ENCODE results near the gene GPC3. TPM values are rescaled to one million over a fixed set of nuclear protein-coding genes. Genes with fewer than 3 reads are reported as not detected.

GPC3 gene
- polyA plus RNA-seq, 3 donors: not detected

- Histone ChIP-seq H3K9me3 (replicated peaks in 1 of 2; ENCODE audit: control insufficient read depth in 1 of 2, insufficient read depth in 1 of 2, low read length in 2 of 2) (no peaks in the 10 kb centered on the region), H2AFZ (ENCODE audit: insufficient read depth, low read depth, low read length, poor library complexity, severe bottlenecking) (no peak overlapping the region), H3K4me2 (replicated peaks; ENCODE audit: extremely low read depth, low read length, poor library complexity, severe bottlenecking) (no peak overlapping the region), H3K36me3 (replicated peaks in 1 of 2; ENCODE audit: control insufficient read depth in 1 of 2, insufficient read depth in 2 of 2, low read length in 2 of 2) (no peaks in the 10 kb centered on the region), H3K9ac (ENCODE audit: insufficient read depth, low read length, poor library complexity, severe bottlenecking) (no peak overlapping the region), H3K27ac (ENCODE audit: low read depth in 1 of 2, low read length in 2 of 2) (no peak overlapping the region), H3K27me3 (ENCODE audit: control insufficient read depth in 2 of 2, insufficient read depth in 2 of 2, low read length in 2 of 2) (peaks cover 0 to 4% of the 10 kb centered on the region in 2 donors), H3K4me1 (ENCODE audit: control insufficient read depth in 1 of 2, insufficient read depth in 2 of 2, low read length in 2 of 2) (no peaks in the 10 kb centered on the region), H3K79me2 (ENCODE audit: insufficient read depth, low read length) (no peaks in the 10 kb centered on the region), H3K4me3 (replicated peaks in 1 of 3; ENCODE audit: low read depth in 2 of 3, low read length in 3 of 3) (no peak overlapping the region), H4K20me1 (ENCODE audit: insufficient read depth, low read length) (no peaks in the 10 kb centered on the region)
- H3K36me3 Mint-ChIP-seq: no peaks in the 10 kb centered on the region
- no CpG with 5 or more reads among the region's 3 CpGs for WGBS (ENCODE audit: insufficient coverage)
- H3K9me3 Mint-ChIP-seq: no peaks in the 10 kb centered on the region
- no peak for TF ChIP-seq CTCF (IDR thresholded peaks at IDR 0.05)
- DNase-seq: no peak
- H3K27me3 Mint-ChIP-seq (ENCODE audit: low read depth in 3 of 3): peaks cover 0 to 9% (median 0%) of the 10 kb centered on the region in 3 donors
- no peak overlapping the region for H3K4me3 Mint-ChIP-seq
- no peaks in the 10 kb centered on the region for H3K4me1 Mint-ChIP-seq
- H3K27ac Mint-ChIP-seq: no peak overlapping the region
- intact Hi-C loops (cut with micrococcal nuclease): no loop called here
Observed at GRCh38 chrX:133685822-133686221, 299.6 kb downstream of the GPC3 start.

- peaks cover 0 to 9% (median 0%) of the 10 kb centered on the region in 3 donors for H3K27me3 Mint-ChIP-seq (ENCODE audit: low read depth in 3 of 3)
- no CpG with 5 or more reads among the region's 6 CpGs for WGBS (ENCODE audit: insufficient coverage)
- H3K4me3 Mint-ChIP-seq: no peak overlapping the region
Observed at GRCh38 chrX:133681897-133682296, 303.5 kb downstream of the GPC3 start.

More at GRCh38 chrX:133681897-133682296, 303.5 kb downstream of the GPC3 start:
- H3K27me3 ChIP-seq (ENCODE audit: control insufficient read depth in 2 of 2, insufficient read depth in 2 of 2, low read length in 2 of 2): peaks cover 0 to 6% of the 10 kb centered on the region in 2 donors
- H3K9me3 ChIP-seq (replicated peaks in 1 of 2; ENCODE audit: control insufficient read depth in 1 of 2, insufficient read depth in 1 of 2, low read length in 2 of 2): no peaks in the 10 kb centered on the region
- no peaks in the 10 kb centered on the region for H4K20me1 ChIP-seq (ENCODE audit: insufficient read depth, low read length)
- no peaks in the 10 kb centered on the region for H3K36me3 ChIP-seq (replicated peaks in 1 of 2; ENCODE audit: control insufficient read depth in 1 of 2, insufficient read depth in 2 of 2, low read length in 2 of 2)
- intact Hi-C loops (cut with micrococcal nuclease): no loop called here
- no peaks in the 10 kb centered on the region for H3K79me2 ChIP-seq (ENCODE audit: insufficient read depth, low read length)
- Mint-ChIP-seq H3K4me1 (no peaks in the 10 kb centered on the region), H3K36me3 (no peaks in the 10 kb centered on the region), H3K9me3 (peaks cover 0 to 2% (median 0%) of the 10 kb centered on the region in 7 donors), H3K27ac (no peak overlapping the region)
- H3K4me1 ChIP-seq (ENCODE audit: control insufficient read depth in 1 of 2, insufficient read depth in 2 of 2, low read length in 2 of 2): no peaks in the 10 kb centered on the region
- H2AFZ ChIP-seq (ENCODE audit: insufficient read depth, low read depth, low read length, poor library complexity, severe bottlenecking): no peak overlapping the region
- no peak overlapping the region for H3K27ac ChIP-seq (ENCODE audit: low read depth in 1 of 2, low read length in 2 of 2)
- no peak for DNase-seq
- no peak overlapping the region for H3K4me3 ChIP-seq (replicated peaks in 1 of 3; ENCODE audit: low read depth in 2 of 3, low read length in 3 of 3)
- no peak overlapping the region for H3K9ac ChIP-seq (ENCODE audit: insufficient read depth, low read length, poor library complexity, severe bottlenecking)
- TF ChIP-seq CTCF (IDR thresholded peaks at IDR 0.05): no peak
- no peak overlapping the region for H3K4me2 ChIP-seq (replicated peaks; ENCODE audit: extremely low read depth, low read length, poor library complexity, severe bottlenecking)
